ENCODE data around the gene RALGAPA2.

- TF ChIP-seq CTCF (IDR thresholded peaks at IDR 0.05) (no peak), POLR2A (IDR thresholded peaks at IDR 0.05) (no peak)
Measured at GRCh38 chr20:20546402-20546801, 166.0 kb downstream of the RALGAPA2 start.
